Measurements from ENCODE around the gene UBE2E3. TPM values are rescaled to one million over a fixed set of nuclear protein-coding genes. Genes with fewer than 3 reads are reported as not detected.

UBE2E3 gene
- total RNA-seq, 6 experiments from 2014 or later: 99.4 to 131 (median 116) TPM

GRCh38 chr2:180985771-180986395 lies 5.5 kb downstream of the UBE2E3 start:
- no peaks in the 10 kb centered on the region for H3K9me3 Mint-ChIP-seq
- 0 out of 2 replicates have a peak overlapping the region, but pooled peaks have one; percentile 17 for H3K4me3 Mint-ChIP-seq
- TF ChIP-seq CTCF (IDR thresholded peaks at IDR 0.05): no peak
- no peak overlapping the region for H3K27ac Mint-ChIP-seq
- peaks cover 3% of the 10 kb centered on the region; the same call in 1 of the 2 replicates for H3K27me3 Mint-ChIP-seq (ENCODE audit: insufficient read depth)
- DNase-seq: no peak
- H3K4me1 Mint-ChIP-seq (ENCODE audit: low read depth): peaks cover 80% of the 10 kb centered on the region
- H3K36me3 Mint-ChIP-seq (ENCODE audit: low read depth): peaks cover 59% of the 10 kb centered on the region

- Mint-ChIP-seq H3K9me3 (no peaks in the 10 kb centered on the region), H3K4me1 (ENCODE audit: low read depth) (peaks cover 86% of the 10 kb centered on the region), H3K27me3 (ENCODE audit: insufficient read depth) (no peaks in the 10 kb centered on the region), H3K4me3 (no peak overlapping the region), H3K36me3 (ENCODE audit: low read depth) (peaks cover 58% of the 10 kb centered on the region), H3K27ac (no peak overlapping the region)
- no peak for DNase-seq
- no peak for TF ChIP-seq CTCF (IDR thresholded peaks at IDR 0.05)
These were observed 6.7 kb downstream of the UBE2E3 start for GRCh38 chr2:180987146-180987545.

- Mint-ChIP-seq H3K27ac (peak overlapping the region; percentile 59), H3K9me3 (no peaks in the 10 kb centered on the region), H3K27me3 (ENCODE audit: insufficient read depth) (no peaks in the 10 kb centered on the region), H3K36me3 (ENCODE audit: low read depth) (peaks cover 50% of the 10 kb centered on the region), H3K4me1 (ENCODE audit: low read depth) (peaks cover 69% of the 10 kb centered on the region), H3K4me3 (no peak overlapping the region)
- no peak for DNase-seq
- no peak for TF ChIP-seq CTCF (IDR thresholded peaks at IDR 0.05)
These were observed 9.9 kb downstream of the UBE2E3 start for GRCh38 chr2:180990337-180990736.

DNA sequence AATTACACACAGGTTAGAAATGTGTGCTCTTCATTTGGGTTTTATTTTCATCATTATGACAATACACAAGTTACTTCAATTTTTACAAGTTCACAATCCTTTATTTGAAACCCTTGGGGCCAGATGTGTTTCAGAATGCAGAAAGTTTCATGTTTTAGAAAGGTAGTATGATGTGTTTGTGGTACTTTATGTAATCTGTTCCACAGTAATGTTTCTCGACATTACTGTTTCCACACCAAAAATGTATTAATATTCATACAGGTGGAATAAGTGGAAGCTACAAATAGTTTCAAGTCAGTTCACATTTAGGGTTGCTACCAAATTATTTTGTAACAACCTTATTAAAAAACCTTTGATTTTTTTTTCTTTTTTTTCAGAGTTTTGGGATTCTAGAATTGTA lies 10.4 kb downstream of the UBE2E3 start:
- no peaks in the 10 kb centered on the region for H3K9me3 Mint-ChIP-seq
- H3K27ac Mint-ChIP-seq: peak overlapping the region; percentile 59
- DNase-seq: no peak
- H3K27me3 Mint-ChIP-seq (ENCODE audit: insufficient read depth): no peaks in the 10 kb centered on the region
- H3K4me1 Mint-ChIP-seq (ENCODE audit: low read depth): peaks cover 69% of the 10 kb centered on the region
- TF ChIP-seq CTCF (IDR thresholded peaks at IDR 0.05): no peak
- no peak overlapping the region for H3K4me3 Mint-ChIP-seq
- peaks cover 51% of the 10 kb centered on the region for H3K36me3 Mint-ChIP-seq (ENCODE audit: low read depth)

DNA sequence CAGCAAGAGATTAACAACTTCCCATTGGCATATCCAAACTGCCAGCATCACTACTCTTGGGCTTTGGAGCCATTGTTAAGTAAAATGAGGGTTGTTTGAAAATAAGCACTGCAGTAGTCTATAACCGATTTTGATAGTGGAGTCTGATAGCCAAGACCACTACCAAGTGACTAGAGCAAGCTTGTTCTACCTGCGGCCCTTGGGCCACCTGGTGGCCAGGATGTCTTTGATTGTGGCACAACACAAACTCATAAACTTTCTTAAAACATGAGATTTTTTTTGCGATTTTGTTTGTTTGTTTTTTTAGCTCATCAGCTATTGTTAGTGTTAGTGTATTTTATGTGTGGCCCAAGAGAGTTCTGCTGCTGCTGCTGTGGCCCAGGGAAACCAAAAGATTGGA lies 11.0 kb downstream of the UBE2E3 start:
- TF ChIP-seq CTCF (IDR thresholded peaks at IDR 0.05): peak; percentile 23
- peaks cover 65% of the 10 kb centered on the region for H3K4me1 Mint-ChIP-seq (ENCODE audit: low read depth)
- no peak overlapping the region for H3K27ac Mint-ChIP-seq
- no peaks in the 10 kb centered on the region for H3K9me3 Mint-ChIP-seq
- H3K36me3 Mint-ChIP-seq (ENCODE audit: low read depth): peaks cover 45% of the 10 kb centered on the region
- H3K27me3 Mint-ChIP-seq (ENCODE audit: insufficient read depth): no peaks in the 10 kb centered on the region
- DNase-seq: no peak
- H3K4me3 Mint-ChIP-seq: no peak overlapping the region

Measured in HFFc6 (cell line).